Vagina (tissue), 2 donors: ENCODE results near the gene MECP2.

Experiments
- CTCF ChIP-seq, 3 experiments: fragments of 450-650 bp in 2 of 3; fragments of 200-600 bp in 1 of 3; sonication (generic) in 1 of 3; IDR thresholded peaks; one replicate each; pipeline ENCODE4 v1.5.1; 2017 to 2019; ENCODE audit warnings: antibody characterized with exemption in 3 of 3, mild to moderate bottlenecking in 2 of 3, moderate library complexity in 2 of 3
- POLR2A ChIP-seq, 2 donors: fragments of 450-650 bp; IDR thresholded peaks; one replicate each; pipeline ENCODE4 v1.6.1; 2017; ENCODE audit warnings: antibody characterized with exemption in 2 of 2, mild to moderate bottlenecking in 2 of 2, moderate library complexity in 2 of 2
- POLR2AphosphoS5 ChIP-seq, 2 donors: sonication (generic); formaldehyde crosslinking; IDR thresholded peaks; one replicate each; pipeline ENCODE4 v1.9.0; 2017; ENCODE audit warnings: antibody characterized with exemption in 2 of 2, mild to moderate bottlenecking in 2 of 2, low read depth in 1 of 2; ENCODE audit not compliant: insufficient read depth in 1 of 2

- no peak for TF ChIP-seq CTCF (IDR thresholded peaks at IDR 0.05)
- TF ChIP-seq POLR2AphosphoS5 (IDR thresholded peaks at IDR 0.05; ENCODE audit: insufficient read depth in 1 of 2, low read depth in 1 of 2) = no peak
- no peak for TF ChIP-seq POLR2A (IDR thresholded peaks at IDR 0.05)
Measured at GRCh38 chrX:154061801-154062200, 35.7 kb downstream of the MECP2 start.
